Fibroblast of lung (primary cell): ENCODE results near the gene TRIM24. TPM values are rescaled to one million over a fixed set of nuclear protein-coding genes. Genes with fewer than 3 reads are reported as not detected.
A peak's percentile ranks its signal among the peaks of the same experiment; 100 is the strongest.

ENCODE experiments used
- DNase-seq, 2 donors: peaks; one replicate each; pipeline versions ENCODE4 v3.0.0 to v3.0.0-alpha.2; 2010; ENCODE audit warnings: low read depth in 2 of 2
- H2AFZ ChIP-seq: 2 replicates; pipeline ENCODE4 v1.5.1; 2012; ENCODE audit warnings: low read length, control low read depth, inconsistent platforms
- H3K27ac ChIP-seq: 2 replicates; pipeline ENCODE4 v1.5.1; 2011; ENCODE audit warnings: low read length, control low read depth; ENCODE audit not compliant: insufficient read depth
- H3K27me3 ChIP-seq: 2 replicates; pipeline ENCODE4 v1.5.1; 2011; ENCODE audit warnings: mild to moderate bottlenecking, low read length; ENCODE audit not compliant: control insufficient read depth, insufficient read depth
- H3K36me3 ChIP-seq: 2 replicates; pipeline ENCODE4 v1.5.1; 2011; ENCODE audit warnings: low read length; ENCODE audit not compliant: control insufficient read depth, insufficient read depth
- H3K4me1 ChIP-seq: 2 replicates; pipeline ENCODE4 v1.5.1; 2011; ENCODE audit warnings: low read length; ENCODE audit not compliant: control insufficient read depth, insufficient read depth; ENCODE audit errors: extremely low read depth
- H3K4me2 ChIP-seq: 2 replicates; pipeline ENCODE4 v1.5.1; 2011; ENCODE audit warnings: low read length, control low read depth; ENCODE audit not compliant: insufficient read depth; ENCODE audit errors: extremely low read depth
- H3K4me3 ChIP-seq, 4 experiments: fragments of 200-600 bp in 1 of 4; sonication (generic) in 1 of 4; replicated peaks in 1 of 4; 2 replicates each; pipeline ENCODE4 v1.5.1; 2011 to 2016; ENCODE audit warnings: low read length in 4 of 4, low read depth in 3 of 4, mild to moderate bottlenecking in 3 of 4, control low read depth in 2 of 4, inconsistent platforms in 1 of 4, mixed read lengths in 1 of 4; ENCODE audit not compliant: insufficient read depth in 1 of 4; ENCODE audit errors: control extremely low read depth in 1 of 4
- H3K79me2 ChIP-seq: 2 replicates; pipeline ENCODE4 v1.5.1; 2012; ENCODE audit warnings: mild to moderate bottlenecking, low read length, inconsistent platforms; ENCODE audit not compliant: control insufficient read depth, insufficient read depth
- H3K9ac ChIP-seq: 2 replicates; pipeline ENCODE4 v1.5.1; 2011; ENCODE audit warnings: mild to moderate bottlenecking, low read length, control low read depth; ENCODE audit not compliant: insufficient read depth
- H3K9me3 ChIP-seq: 2 replicates; pipeline ENCODE4 v1.5.1; 2012; ENCODE audit warnings: low read depth, low read length; ENCODE audit not compliant: control insufficient read depth, insufficient read depth
- H4K20me1 ChIP-seq: 2 replicates; pipeline ENCODE4 v1.5.1; 2011; ENCODE audit warnings: low read length; ENCODE audit not compliant: control insufficient read depth, insufficient read depth; ENCODE audit errors: extremely low read depth
- CTCF ChIP-seq, 2 donors: IDR thresholded peaks in 1 of 2; conservative IDR thresholded peaks in 1 of 2; 1 replicate in 1 of 2; 2 replicates in 1 of 2; pipeline ENCODE4 v1.5.1; 2011 to 2012; ENCODE audit warnings: low read length in 2 of 2, control low read depth in 1 of 2, inconsistent platforms in 1 of 2, low read depth in 1 of 2, mild to moderate bottlenecking in 1 of 2
- EZH2 ChIP-seq: IDR thresholded peaks from 2 replicates; pipeline ENCODE4 v1.5.1; 2012; ENCODE audit warnings: low read length, control low read depth, mild to moderate bottlenecking; ENCODE audit errors: missing control alignments
- polyA plus RNA-seq, 2 donors: library from polyadenylated mRNA; depleted of rRNA in 1 of 2; stranded (reverse) in 1 of 2; unstranded in 1 of 2; fragments of >200 nt; gene quantifications; 2 replicates each; pipeline ENCODE4 v1.2.1, GENCODE V29; 2011 to 2012; ENCODE audit warnings: missing spikeins in 1 of 2
- total RNA-seq: library from RNA; depleted of rRNA; stranded (reverse); fragments of >200 nt; gene quantifications from 2 replicates; pipeline ENCODE4 v1.2.1, GENCODE V29; 2014

The TRIM24 gene
- total and polyA plus RNA-seq, 2 donors (not counting 1 experiment from before 2014, with no cell fraction given) = 5.9 to 7.9 TPM

GRCh38 chr7:138573741-138574140 is 113.7 kb downstream of the TRIM24 start:
- Histone ChIP-seq H3K36me3 (peaks cover 1% of the 10 kb centered on the region), H3K79me2 (no peaks in the 10 kb centered on the region), H4K20me1 (no peaks in the 10 kb centered on the region), H2AFZ (no peak overlapping the region), H3K27ac (no peak overlapping the region), H3K27me3 (no peaks in the 10 kb centered on the region), H3K4me1 (no peaks in the 10 kb centered on the region), H3K9me3 (no peaks in the 10 kb centered on the region), H3K9ac (no peak overlapping the region), H3K4me3 (no peak overlapping the region), H3K4me2 (no peak overlapping the region)
- DNase-seq = no peak
- no peak for TF ChIP-seq CTCF (conservative IDR thresholded peaks at IDR 0.05 in 1 of 2, IDR thresholded peaks at IDR 0.05 in 1 of 2; ENCODE audit: low read depth in 1 of 2, low read length in 2 of 2)

DNA sequence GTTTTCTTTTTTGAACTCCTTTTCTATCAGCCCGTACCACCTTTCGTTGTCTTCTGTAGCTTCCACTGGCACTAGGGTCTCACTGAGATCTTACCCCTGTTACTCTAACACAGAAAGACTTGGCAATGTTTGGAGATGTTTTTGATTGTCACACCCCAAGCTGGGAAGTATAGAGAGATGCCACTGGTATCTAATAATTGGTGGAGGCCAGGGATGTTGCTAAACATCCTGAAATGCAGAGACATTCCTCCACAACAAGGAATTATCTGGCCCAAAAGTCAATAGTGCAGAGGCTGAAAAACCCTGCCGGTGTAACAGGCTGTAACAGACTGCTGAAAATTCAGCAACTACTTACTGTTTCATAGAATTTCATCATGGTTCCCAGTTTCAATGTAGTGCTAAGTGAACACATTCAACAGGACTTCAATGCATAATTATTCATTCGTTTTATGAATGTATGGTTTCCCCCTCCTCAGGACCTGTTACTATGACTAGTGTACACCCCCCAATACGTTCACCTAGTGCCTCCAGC is 115.9 kb downstream of the TRIM24 start:
- no peaks in the 10 kb centered on the region for H3K9me3 ChIP-seq
- no peak overlapping the region for H3K9ac ChIP-seq
- no peak overlapping the region for H3K4me3 ChIP-seq
- H3K79me2 ChIP-seq = no peaks in the 10 kb centered on the region
- no peak overlapping the region for H3K4me2 ChIP-seq
- no peaks in the 10 kb centered on the region for H3K27me3 ChIP-seq
- H3K36me3 ChIP-seq = peaks cover 1% of the 10 kb centered on the region
- H2AFZ ChIP-seq = no peak overlapping the region
- TF ChIP-seq CTCF (conservative IDR thresholded peaks at IDR 0.05 in 1 of 2, IDR thresholded peaks at IDR 0.05 in 1 of 2; ENCODE audit: low read depth in 1 of 2, low read length in 2 of 2) = no peak
- H3K4me1 ChIP-seq = no peaks in the 10 kb centered on the region
- no peak overlapping the region for H3K27ac ChIP-seq
- no peaks in the 10 kb centered on the region for H4K20me1 ChIP-seq
- DNase-seq = peak in 1 of 2 donors; percentile 50

DNA sequence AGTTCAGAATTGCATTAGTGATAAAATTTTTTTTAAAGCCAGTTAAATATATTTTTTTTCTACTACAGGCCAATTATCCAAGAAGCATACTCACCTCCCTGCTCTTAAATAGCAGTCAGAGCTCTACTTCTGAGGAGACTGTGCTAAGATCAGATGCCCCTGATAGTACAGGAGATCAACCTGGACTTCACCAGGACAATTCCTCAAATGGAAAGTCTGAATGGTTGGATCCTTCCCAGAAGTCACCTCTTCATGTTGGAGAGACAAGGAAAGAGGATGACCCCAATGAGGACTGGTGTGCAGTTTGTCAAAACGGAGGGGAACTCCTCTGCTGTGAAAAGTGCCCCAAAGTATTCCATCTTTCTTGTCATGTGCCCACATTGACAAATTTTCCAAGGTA is 119.1 kb downstream of the TRIM24 start:
- Histone ChIP-seq H3K27me3 (no peaks in the 10 kb centered on the region), H3K79me2 (no peaks in the 10 kb centered on the region), H3K4me1 (no peaks in the 10 kb centered on the region), H3K36me3 (no peaks in the 10 kb centered on the region), H2AFZ (no peak overlapping the region), H4K20me1 (no peaks in the 10 kb centered on the region), H3K9me3 (no peaks in the 10 kb centered on the region), H3K27ac (no peak overlapping the region), H3K9ac (no peak overlapping the region), H3K4me2 (no peak overlapping the region), H3K4me3 (no peak overlapping the region)
- DNase-seq = no peak
- TF ChIP-seq CTCF (conservative IDR thresholded peaks at IDR 0.05 in 1 of 2, IDR thresholded peaks at IDR 0.05 in 1 of 2; ENCODE audit: low read depth in 1 of 2, low read length in 2 of 2) (no peak), EZH2 (no peak)
